ENCODE measurements around the gene EPHB6.

Gene EPHB6

GRCh38 chr7:142887282-142888015 lies 32.6 kb downstream of the EPHB6 start:
- H3K4me3 ChIP-seq (ENCODE audit: low read depth, low read length), result no peak overlapping the region
- TF ChIP-seq, protein P1, sequence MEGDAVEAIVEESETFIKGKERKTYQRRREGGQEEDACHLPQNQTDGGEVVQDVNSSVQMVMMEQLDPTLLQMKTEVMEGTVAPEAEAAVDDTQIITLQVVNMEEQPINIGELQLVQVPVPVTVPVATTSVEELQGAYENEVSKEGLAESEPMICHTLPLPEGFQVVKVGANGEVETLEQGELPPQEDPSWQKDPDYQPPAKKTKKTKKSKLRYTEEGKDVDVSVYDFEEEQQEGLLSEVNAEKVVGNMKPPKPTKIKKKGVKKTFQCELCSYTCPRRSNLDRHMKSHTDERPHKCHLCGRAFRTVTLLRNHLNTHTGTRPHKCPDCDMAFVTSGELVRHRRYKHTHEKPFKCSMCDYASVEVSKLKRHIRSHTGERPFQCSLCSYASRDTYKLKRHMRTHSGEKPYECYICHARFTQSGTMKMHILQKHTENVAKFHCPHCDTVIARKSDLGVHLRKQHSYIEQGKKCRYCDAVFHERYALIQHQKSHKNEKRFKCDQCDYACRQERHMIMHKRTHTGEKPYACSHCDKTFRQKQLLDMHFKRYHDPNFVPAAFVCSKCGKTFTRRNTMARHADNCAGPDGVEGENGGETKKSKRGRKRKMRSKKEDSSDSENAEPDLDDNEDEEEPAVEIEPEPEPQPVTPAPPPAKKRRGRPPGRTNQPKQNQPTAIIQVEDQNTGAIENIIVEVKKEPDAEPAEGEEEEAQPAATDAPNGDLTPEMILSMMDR (IDR thresholded peaks at IDR 0.05; ENCODE audit: insufficient read depth, low read depth, low read length, missing control alignments), result no peak
- no peak for DNase-seq (ENCODE audit: low read depth)

- no peak for DNase-seq (ENCODE audit: low read depth)
- TF ChIP-seq, protein P1 (IDR thresholded peaks at IDR 0.05; ENCODE audit: insufficient read depth, low read depth, low read length, missing control alignments), result no peak
Observed at GRCh38 chr7:142889816-142890215, 34.9 kb downstream of the EPHB6 start.

DNA sequence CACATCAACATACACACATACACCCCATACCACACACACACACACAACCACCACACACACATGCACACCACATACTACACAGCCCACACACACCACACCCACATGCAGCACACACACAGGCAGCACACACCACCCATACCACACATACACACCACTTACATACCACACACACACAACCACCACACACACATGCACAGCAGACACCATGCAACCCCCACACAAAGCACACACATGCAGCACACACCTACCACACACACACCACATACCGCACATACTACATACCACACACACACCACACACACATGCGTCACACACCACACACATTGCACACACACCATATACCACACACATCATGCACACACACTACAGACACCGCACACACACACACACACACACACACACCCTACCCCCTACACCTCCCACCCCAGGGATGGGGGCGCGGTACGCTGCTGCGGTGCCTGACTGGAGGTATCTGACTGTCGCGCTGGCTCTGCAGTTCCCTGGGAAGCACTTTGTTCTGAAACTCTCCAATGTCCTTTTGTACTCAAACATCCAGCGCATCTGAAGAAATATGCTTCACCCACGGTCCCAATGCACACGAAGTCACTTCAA lies 36.1 kb downstream of the EPHB6 start:
- no peak for DNase-seq (ENCODE audit: low read depth)
- TF ChIP-seq, protein P1 (IDR thresholded peaks at IDR 0.05; ENCODE audit: insufficient read depth, low read depth, low read length, missing control alignments), result no peak
- H3K4me3 ChIP-seq (ENCODE audit: low read depth, low read length), result no peak overlapping the region

More at GRCh38 chr7:142889816-142890215, 34.9 kb downstream of the EPHB6 start:
- no peak overlapping the region for H3K4me3 ChIP-seq (ENCODE audit: low read depth, low read length)

DNA sequence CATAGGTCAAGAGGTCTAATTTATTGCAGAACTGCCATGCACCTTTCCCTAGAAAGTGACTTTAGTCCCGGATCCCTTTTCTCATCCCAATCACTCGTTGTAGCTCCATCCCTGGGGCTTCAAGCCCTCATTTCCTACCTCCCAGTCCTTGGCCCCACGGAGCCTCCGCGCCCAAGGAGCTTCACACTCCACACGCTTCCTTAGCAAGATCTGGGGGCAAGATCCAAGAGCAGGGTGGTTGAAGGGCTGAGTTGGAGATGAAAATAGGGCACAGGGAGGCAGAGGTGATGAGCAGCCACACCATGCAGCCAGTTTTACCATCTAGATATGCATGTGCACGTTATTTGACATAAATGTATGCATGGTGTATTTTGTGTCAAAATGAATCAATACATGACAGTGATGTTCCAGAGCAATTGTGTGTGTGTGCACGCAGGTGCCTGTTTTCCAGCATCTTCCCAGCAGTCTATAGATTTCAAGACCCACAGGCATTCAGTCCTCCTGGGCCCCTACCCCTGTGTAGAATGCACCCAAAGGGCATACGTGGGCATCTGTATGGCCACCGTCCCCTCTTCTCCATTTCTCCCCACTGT lies 36.7 kb downstream of the EPHB6 start:
- DNase-seq (ENCODE audit: low read depth), result no peak
- H3K4me3 ChIP-seq (ENCODE audit: low read depth, low read length), result no peak overlapping the region
- TF ChIP-seq, protein P1 (IDR thresholded peaks at IDR 0.05; ENCODE audit: insufficient read depth, low read depth, low read length, missing control alignments), result no peak

DNA sequence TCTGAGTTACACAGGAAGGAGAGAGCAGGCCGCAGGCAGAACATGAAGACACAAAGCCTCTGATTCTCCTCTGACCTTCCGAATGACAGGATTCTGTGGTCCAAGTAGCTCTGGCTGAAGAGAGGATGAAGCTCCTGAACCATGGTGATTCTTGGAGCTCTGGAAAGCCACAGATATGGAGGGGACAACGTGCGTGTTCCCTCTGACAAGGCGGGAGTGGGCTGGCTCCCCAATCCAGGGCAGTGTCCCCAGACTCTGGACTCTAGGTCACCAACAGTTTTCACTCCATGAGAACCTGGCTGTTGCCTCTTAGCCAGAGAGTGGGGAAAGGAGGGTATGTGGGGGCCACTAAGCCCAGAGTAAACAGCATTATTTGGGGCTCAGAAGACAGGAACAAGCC lies 38.1 kb downstream of the EPHB6 start:
- DNase-seq (ENCODE audit: low read depth), result no peak
- TF ChIP-seq, protein P1 (IDR thresholded peaks at IDR 0.05; ENCODE audit: insufficient read depth, low read depth, low read length, missing control alignments), result no peak

DNA sequence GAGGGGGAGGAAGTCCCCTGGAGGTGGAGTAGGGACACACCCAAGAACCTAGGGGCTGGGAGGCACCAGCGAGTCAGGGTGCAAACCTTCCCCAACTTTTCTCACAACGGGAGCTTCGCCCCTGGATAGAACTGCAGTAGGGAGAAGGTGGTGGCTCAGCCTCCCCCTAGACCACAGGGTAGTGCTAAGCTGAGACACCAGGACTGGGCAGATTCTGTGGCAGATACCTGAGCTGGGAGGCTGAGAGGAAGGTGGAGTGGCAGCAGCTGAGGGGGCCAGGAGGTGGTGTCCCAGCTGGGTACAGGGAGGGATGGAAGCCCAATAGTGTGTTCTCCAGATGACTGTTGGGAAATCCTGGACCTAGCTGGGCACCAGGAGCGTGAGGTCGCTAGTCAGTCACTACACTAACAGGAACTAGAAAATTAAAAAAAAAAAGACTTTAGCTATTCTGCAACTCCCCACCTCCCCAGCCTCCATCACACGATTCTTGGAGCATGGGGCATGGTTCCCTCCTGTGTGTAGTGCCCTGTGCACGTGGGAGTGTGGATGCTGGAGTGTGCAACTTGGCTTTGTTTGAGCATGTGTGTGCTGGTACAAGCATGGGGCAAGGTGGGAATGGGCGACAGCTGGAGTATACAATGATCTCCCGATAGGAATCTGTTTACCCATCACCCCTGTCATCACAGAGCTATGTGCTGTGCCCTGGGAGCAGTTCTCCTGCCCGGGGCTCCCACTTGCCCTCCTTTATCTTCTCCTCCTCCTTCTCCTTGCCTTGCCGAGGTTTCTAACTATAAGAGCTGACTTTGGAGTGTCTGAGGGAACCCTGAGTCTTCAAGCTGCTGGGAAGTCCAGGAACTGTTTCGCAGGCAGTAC lies 39.5 kb downstream of the EPHB6 start:
- no peak overlapping the region for H3K4me3 ChIP-seq (ENCODE audit: low read depth, low read length)
- DNase-seq (ENCODE audit: low read depth), result no peak
- TF ChIP-seq, protein P1 (IDR thresholded peaks at IDR 0.05; ENCODE audit: insufficient read depth, low read depth, low read length, missing control alignments), result no peak

More for the DNA sequence above, 38.1 kb downstream of the EPHB6 start:
- H3K4me3 ChIP-seq (ENCODE audit: low read depth, low read length), result no peak overlapping the region
